ENCODE measurements around the gene BRMS1. TPM values are rescaled to one million over a fixed set of nuclear protein-coding genes. Genes with fewer than 3 reads are reported as not detected.
A peak's percentile ranks its signal among the peaks of the same experiment; 100 is the strongest.

Gene BRMS1
- total RNA-seq, 2 donors from 2014 or later, result 55.7 to 71.3 TPM

DNA sequence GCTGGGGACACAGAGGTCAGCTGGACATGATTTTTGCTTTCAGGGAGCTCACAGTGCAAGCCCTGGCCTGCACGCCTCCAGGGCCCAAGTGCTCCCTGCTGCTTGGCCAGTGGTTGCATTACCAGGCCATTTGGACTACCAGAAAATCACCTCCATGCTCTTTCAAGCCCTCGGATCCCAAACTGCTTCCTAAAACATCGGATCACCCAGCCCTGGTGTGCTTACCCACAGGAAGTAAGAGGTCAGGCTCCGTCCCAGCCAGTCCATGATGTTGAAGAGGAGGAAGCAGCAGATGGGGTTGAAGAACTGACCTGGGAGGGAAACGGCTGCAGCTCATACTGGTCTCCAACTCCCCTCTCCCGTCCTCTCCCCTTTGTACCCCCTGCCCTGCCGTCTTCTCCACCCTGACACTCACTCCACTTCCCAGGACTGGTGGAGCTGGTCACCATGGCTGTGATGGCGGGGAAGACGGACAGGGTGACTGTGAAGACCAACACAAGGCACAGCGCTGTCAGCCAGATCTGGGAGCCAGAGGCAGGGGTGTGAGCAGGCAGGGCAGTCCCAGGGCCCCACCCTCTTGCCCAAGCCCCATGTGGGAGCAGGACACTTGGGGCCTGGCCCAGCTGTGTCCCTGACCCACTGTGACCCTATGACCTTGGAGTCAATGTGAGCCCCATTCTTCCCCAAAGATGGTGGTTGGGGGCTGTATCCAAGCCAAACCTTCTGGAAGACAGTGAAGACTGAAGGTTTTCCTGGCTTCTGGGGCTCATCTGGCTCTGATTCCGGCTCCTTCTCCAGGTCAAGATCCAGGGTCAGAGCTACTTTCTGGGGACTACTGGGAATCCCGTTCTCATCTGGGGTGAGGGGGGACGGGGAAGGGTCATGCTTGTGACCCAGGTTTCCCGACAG, 21.1 kb upstream of the BRMS1 start:
- no peak for TF ChIP-seq POLR2A (IDR thresholded peaks at IDR 0.05)
- TF ChIP-seq, protein P1, sequence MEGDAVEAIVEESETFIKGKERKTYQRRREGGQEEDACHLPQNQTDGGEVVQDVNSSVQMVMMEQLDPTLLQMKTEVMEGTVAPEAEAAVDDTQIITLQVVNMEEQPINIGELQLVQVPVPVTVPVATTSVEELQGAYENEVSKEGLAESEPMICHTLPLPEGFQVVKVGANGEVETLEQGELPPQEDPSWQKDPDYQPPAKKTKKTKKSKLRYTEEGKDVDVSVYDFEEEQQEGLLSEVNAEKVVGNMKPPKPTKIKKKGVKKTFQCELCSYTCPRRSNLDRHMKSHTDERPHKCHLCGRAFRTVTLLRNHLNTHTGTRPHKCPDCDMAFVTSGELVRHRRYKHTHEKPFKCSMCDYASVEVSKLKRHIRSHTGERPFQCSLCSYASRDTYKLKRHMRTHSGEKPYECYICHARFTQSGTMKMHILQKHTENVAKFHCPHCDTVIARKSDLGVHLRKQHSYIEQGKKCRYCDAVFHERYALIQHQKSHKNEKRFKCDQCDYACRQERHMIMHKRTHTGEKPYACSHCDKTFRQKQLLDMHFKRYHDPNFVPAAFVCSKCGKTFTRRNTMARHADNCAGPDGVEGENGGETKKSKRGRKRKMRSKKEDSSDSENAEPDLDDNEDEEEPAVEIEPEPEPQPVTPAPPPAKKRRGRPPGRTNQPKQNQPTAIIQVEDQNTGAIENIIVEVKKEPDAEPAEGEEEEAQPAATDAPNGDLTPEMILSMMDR (IDR thresholded peaks at IDR 0.05), result no peak
- H3K27ac ChIP-seq, result no peak overlapping the region
- no peaks in the 10 kb centered on the region for H3K36me3 ChIP-seq
- intact Hi-C loops (cut with DNase I), result no loop called here
- H3K4me1 ChIP-seq (replicated peaks), result no peaks in the 10 kb centered on the region
- WGBS, result 80% methylated on average over 14 of the region's 14 CpGs
- H3K4me3 ChIP-seq, result no peak overlapping the region
- H3K27me3 ChIP-seq (replicated peaks; ENCODE audit: insufficient read depth), result no peaks in the 10 kb centered on the region
- no peaks in the 10 kb centered on the region for H3K9me3 ChIP-seq
- DNase-seq (ENCODE audit: low spot score), result no peak

DNA sequence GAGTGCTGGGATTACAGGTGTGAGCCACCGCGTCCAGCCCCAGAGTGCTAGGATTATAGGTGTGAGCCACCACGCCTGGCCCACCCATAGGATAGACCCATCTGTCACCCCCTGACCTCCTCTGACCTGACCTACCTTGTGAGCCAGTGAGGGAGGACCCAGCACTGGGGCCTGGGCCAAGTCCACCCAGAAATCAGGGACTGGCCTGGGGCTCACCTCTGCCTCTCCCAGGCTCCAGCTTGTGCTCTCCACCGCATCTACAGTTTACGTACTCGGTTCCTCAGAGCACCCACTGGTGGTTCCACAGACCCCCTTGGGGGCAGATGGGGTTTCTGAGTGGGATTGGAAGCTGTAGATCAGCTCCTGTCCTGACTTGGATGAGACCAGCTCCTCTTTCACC, 20.3 kb upstream of the BRMS1 start:
- Histone ChIP-seq H3K27me3 (replicated peaks; ENCODE audit: insufficient read depth) (no peaks in the 10 kb centered on the region), H3K27ac (no peak overlapping the region), H3K4me1 (replicated peaks) (no peaks in the 10 kb centered on the region), H3K36me3 (no peaks in the 10 kb centered on the region), H3K9me3 (no peaks in the 10 kb centered on the region), H3K4me3 (no peak overlapping the region)
- WGBS, result 98% methylated on average over 6 of the region's 6 CpGs
- no peak for DNase-seq (ENCODE audit: low spot score)
- intact Hi-C loops (cut with DNase I), result no loop called here
- TF ChIP-seq, protein P1 (IDR thresholded peaks at IDR 0.05), result no peak

GRCh38 chr11:66363805-66364535, 19.1 kb upstream of the BRMS1 start:
- no peak for TF ChIP-seq POLR2AphosphoS5 (IDR thresholded peaks at IDR 0.05)
- TF ChIP-seq, protein P1 (IDR thresholded peaks at IDR 0.05), result peak in 3 of 4 experiments; percentile 13 to 37 (median 26)
- Histone ChIP-seq H3K27me3 (replicated peaks; ENCODE audit: insufficient read depth) (no peaks in the 10 kb centered on the region), H3K36me3 (no peaks in the 10 kb centered on the region), H3K9me3 (no peaks in the 10 kb centered on the region), H3K27ac (no peak overlapping the region), H3K4me3 (no peak overlapping the region), H3K4me1 (replicated peaks) (no peaks in the 10 kb centered on the region)
- intact Hi-C loops (cut with DNase I), result no loop called here
- no peak for DNase-seq (ENCODE audit: low spot score)
- 76% methylated on average over 15 of the region's 15 CpGs for WGBS

DNA sequence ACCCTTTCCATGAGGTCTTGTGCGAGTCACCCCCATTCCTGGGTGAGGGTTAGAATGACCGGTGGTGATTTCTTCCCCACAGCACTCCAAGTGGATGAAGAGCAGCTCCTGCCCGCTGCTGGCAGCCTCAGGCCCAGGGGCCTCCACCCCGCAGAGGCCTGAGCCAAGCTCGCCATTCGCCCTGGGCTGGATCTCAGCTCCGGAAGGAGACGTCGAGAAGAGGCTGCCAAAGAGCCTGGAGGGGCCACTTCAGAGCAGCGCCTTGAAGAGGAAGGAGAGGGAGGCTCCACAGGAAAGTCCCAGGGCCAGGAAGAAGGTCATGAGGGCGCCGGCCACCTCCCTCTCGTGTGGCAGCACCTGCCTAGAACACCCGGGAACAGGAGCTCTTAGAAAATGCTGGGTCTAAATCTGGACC, 18.3 kb upstream of the BRMS1 start:
- no peaks in the 10 kb centered on the region for H3K4me1 ChIP-seq (replicated peaks)
- intact Hi-C loops (cut with DNase I), result no loop called here
- DNase-seq (ENCODE audit: low spot score), result no peak
- 85% methylated on average over 14 of the region's 14 CpGs for WGBS
- no peaks in the 10 kb centered on the region for H3K36me3 ChIP-seq
- H3K27ac ChIP-seq, result no peak overlapping the region
- H3K4me3 ChIP-seq, result no peak overlapping the region
- no peak for TF ChIP-seq POLR2AphosphoS5 (IDR thresholded peaks at IDR 0.05)
- TF ChIP-seq, protein P1 (IDR thresholded peaks at IDR 0.05), result no peak
- TF ChIP-seq POLR2A (IDR thresholded peaks at IDR 0.05), result no peak
- H3K27me3 ChIP-seq (replicated peaks; ENCODE audit: insufficient read depth), result no peaks in the 10 kb centered on the region
- no peaks in the 10 kb centered on the region for H3K9me3 ChIP-seq
